Suprapubic skin (tissue), 4 donors: Measurements from ENCODE around the gene SPTBN1. TPM values are rescaled to one million over a fixed set of nuclear protein-coding genes. Genes with fewer than 3 reads are reported as not detected.

Experiments used
- DNase-seq, 2 donors: peaks; one replicate each; pipeline ENCODE4 v3.0.0-alpha.2; 2019; ENCODE audit warnings: low spot score in 2 of 2
- H3K27ac ChIP-seq: fragments of 200-600 bp; sonication (generic); one replicate; pipeline ENCODE4 v1.5.1; 2019
- H3K27me3 ChIP-seq: fragments of 200-600 bp; sonication (generic); one replicate; pipeline ENCODE4 v1.5.1; 2019
- H3K36me3 ChIP-seq: fragments of 200-600 bp; sonication (generic); one replicate; pipeline ENCODE4 v1.5.1; 2019
- H3K4me1 ChIP-seq: fragments of 200-600 bp; sonication (generic); one replicate; pipeline ENCODE4 v1.5.1; 2019
- H3K4me3 ChIP-seq: fragments of 200-600 bp; sonication (generic); one replicate; pipeline ENCODE4 v1.5.1; 2019; ENCODE audit warnings: mild to moderate bottlenecking
- H3K9me3 ChIP-seq: fragments of 200-600 bp; sonication (generic); one replicate; pipeline ENCODE4 v1.5.1; 2019
- CTCF ChIP-seq, 2 donors: fragments of 200-600 bp in 1 of 2; fragments of 450-650 bp in 1 of 2; sonication (generic) in 1 of 2; IDR thresholded peaks; one replicate each; pipeline ENCODE4 v1.5.1; 2016 to 2019; ENCODE audit warnings: antibody characterized with exemption in 2 of 2, mild to moderate bottlenecking in 1 of 2, moderate library complexity in 1 of 2
- EP300 ChIP-seq: sonication (generic); formaldehyde crosslinking; IDR thresholded peaks from one replicate; pipeline ENCODE4 v1.6.1; 2017; ENCODE audit warnings: antibody characterized with exemption
- POLR2A ChIP-seq, 2 donors: fragments of 450-650 bp; IDR thresholded peaks; one replicate each; pipeline ENCODE4 v1.6.1; 2017; ENCODE audit warnings: antibody characterized with exemption in 2 of 2, mild to moderate bottlenecking in 2 of 2, moderate library complexity in 2 of 2
- POLR2AphosphoS5 ChIP-seq, 3 donors: sonication (generic); formaldehyde crosslinking; IDR thresholded peaks; one replicate each; pipeline ENCODE4 v1.6.1; 2017; ENCODE audit warnings: antibody characterized with exemption in 3 of 3
- WGBS: methylation state at CpG from one replicate; pipeline ENCODE4 v1.1.5; 2018; 5-methylcytosine and 5-hydroxymethylcytosine counted together
- total RNA-seq, 4 donors: library from RNA; depleted of rRNA; stranded (reverse); fragments of >200 nt; gene quantifications; one replicate each; pipeline ENCODE4 v1.1.0, GENCODE V29; 2016

SPTBN1 gene
- total RNA-seq, 4 donors from 2014 or later = 173 to 250 (median 203) TPM

- TF ChIP-seq EP300 (no peak), POLR2A (IDR thresholded peaks at IDR 0.05) (no peak), POLR2AphosphoS5 (IDR thresholded peaks at IDR 0.05) (no peak), CTCF (IDR thresholded peaks at IDR 0.05) (no peak)
- H3K4me3 ChIP-seq = no peak overlapping the region
- H3K27me3 ChIP-seq = no peaks in the 10 kb centered on the region
- H3K9me3 ChIP-seq = no peaks in the 10 kb centered on the region
- H3K4me1 ChIP-seq = peaks cover 69% of the 10 kb centered on the region
- peak overlapping the region; percentile 24 for H3K27ac ChIP-seq
- DNase-seq = no peak
- 29% methylated on average over 7 of the region's 7 CpGs for WGBS
- no peaks in the 10 kb centered on the region for H3K36me3 ChIP-seq
Measured at GRCh38 chr2:54586062-54586461, 129.9 kb downstream of the SPTBN1 start.

DNA sequence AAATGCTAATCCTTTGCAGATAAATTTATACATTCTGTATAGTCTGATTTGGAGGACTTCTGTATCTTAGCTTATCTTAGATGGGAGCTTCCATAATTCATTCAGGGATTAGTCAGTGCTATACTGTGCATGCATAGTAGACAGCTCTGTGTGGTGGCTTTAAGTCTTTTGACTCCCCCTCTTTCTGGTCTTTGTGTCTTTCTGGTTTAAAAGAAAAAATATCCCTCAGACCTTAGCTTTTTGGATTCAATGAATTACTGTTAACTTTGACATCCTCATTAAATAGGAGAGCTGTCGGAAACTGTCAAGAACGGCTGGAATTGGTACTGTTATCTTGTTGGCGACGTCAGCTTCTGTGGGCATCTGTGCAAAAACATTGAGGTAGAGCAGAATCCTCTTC lies 130.4 kb downstream of the SPTBN1 start:
- DNase-seq = no peak
- 84% methylated on average over 4 of the region's 4 CpGs for WGBS
- H3K27ac ChIP-seq = peak overlapping the region; percentile 24
- no peaks in the 10 kb centered on the region for H3K36me3 ChIP-seq
- H3K27me3 ChIP-seq = no peaks in the 10 kb centered on the region
- H3K4me1 ChIP-seq = peaks cover 67% of the 10 kb centered on the region
- H3K9me3 ChIP-seq = no peaks in the 10 kb centered on the region
- H3K4me3 ChIP-seq = no peak overlapping the region
- no peak for TF ChIP-seq POLR2A (IDR thresholded peaks at IDR 0.05)
- TF ChIP-seq POLR2AphosphoS5 (IDR thresholded peaks at IDR 0.05) = no peak
- no peak for TF ChIP-seq CTCF (IDR thresholded peaks at IDR 0.05)
- no peak for TF ChIP-seq EP300

DNA sequence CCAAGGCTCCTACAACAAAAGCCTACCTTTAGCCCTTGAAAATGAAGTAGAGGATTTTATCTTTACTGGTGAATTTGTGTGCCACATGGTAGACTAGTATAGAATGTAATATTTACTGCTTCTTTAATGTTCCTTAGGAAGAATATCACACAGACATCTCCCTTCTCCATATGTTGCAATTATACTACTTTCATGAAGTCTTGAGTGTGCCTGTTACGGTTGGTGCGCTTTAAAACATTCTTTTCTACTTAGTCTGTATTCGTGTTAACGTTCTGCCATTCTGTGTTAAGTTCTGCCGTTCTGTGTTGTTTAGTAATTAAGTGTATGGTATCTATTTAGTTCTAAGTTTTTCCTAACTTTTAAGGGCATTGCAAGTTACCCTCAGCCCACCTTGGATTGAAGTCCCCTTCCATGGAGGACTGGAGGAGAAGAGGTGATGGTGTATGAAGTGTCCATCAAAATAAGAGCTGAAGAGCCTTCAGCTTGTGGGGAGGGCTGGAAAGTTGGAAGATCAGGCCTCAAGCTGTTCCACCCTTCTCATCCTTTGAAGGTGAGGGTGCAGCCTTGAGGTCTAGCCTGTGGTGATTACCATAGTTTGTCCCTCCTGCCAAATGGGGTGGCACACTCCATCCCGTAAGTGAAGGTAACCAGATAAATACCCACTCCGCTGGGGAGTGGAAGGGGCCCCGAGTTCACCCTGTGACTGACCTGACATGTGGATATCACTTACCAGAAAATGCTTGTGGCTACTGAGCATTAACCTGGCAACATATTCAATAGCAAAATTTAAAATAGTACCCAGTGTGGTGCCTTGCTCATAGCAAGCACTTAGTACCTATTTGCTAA lies 131.3 kb downstream of the SPTBN1 start:
- TF ChIP-seq CTCF (IDR thresholded peaks at IDR 0.05) = no peak
- TF ChIP-seq POLR2A (IDR thresholded peaks at IDR 0.05) = no peak
- no peak for TF ChIP-seq EP300
- no peak for TF ChIP-seq POLR2AphosphoS5 (IDR thresholded peaks at IDR 0.05)
- no peaks in the 10 kb centered on the region for H3K27me3 ChIP-seq
- no peaks in the 10 kb centered on the region for H3K36me3 ChIP-seq
- peaks cover 65% of the 10 kb centered on the region for H3K4me1 ChIP-seq
- H3K4me3 ChIP-seq = no peak overlapping the region
- WGBS = 88% methylated on average over 8 of the region's 8 CpGs
- H3K9me3 ChIP-seq = no peaks in the 10 kb centered on the region
- no peak for DNase-seq
- no peak overlapping the region for H3K27ac ChIP-seq

GRCh38 chr2:54588244-54588899 lies 132.2 kb downstream of the SPTBN1 start:
- no peak overlapping the region for H3K4me3 ChIP-seq
- TF ChIP-seq EP300 (no peak), CTCF (IDR thresholded peaks at IDR 0.05) (no peak), POLR2A (IDR thresholded peaks at IDR 0.05) (no peak), POLR2AphosphoS5 (IDR thresholded peaks at IDR 0.05) (no peak)
- H3K9me3 ChIP-seq = no peaks in the 10 kb centered on the region
- peaks cover 65% of the 10 kb centered on the region for H3K4me1 ChIP-seq
- no peak for DNase-seq
- no peaks in the 10 kb centered on the region for H3K27me3 ChIP-seq
- 45% methylated on average over 1 of the region's 1 CpG for WGBS
- no peaks in the 10 kb centered on the region for H3K36me3 ChIP-seq
- no peak overlapping the region for H3K27ac ChIP-seq

GRCh38 chr2:54589038-54589339 lies 132.9 kb downstream of the SPTBN1 start:
- Histone ChIP-seq H3K27ac (peak overlapping the region; percentile 61), H3K4me1 (peaks cover 65% of the 10 kb centered on the region), H3K4me3 (no peak overlapping the region), H3K27me3 (no peaks in the 10 kb centered on the region), H3K9me3 (no peaks in the 10 kb centered on the region), H3K36me3 (no peaks in the 10 kb centered on the region)
- no peak for TF ChIP-seq POLR2AphosphoS5 (IDR thresholded peaks at IDR 0.05)
- no peak for TF ChIP-seq CTCF (IDR thresholded peaks at IDR 0.05)
- TF ChIP-seq EP300 = no peak
- no peak for TF ChIP-seq POLR2A (IDR thresholded peaks at IDR 0.05)
- WGBS = 80% methylated on average over 4 of the region's 4 CpGs
- no peak for DNase-seq
